Measurements from ENCODE around the gene PRDM16.

PRDM16 gene

DNA sequence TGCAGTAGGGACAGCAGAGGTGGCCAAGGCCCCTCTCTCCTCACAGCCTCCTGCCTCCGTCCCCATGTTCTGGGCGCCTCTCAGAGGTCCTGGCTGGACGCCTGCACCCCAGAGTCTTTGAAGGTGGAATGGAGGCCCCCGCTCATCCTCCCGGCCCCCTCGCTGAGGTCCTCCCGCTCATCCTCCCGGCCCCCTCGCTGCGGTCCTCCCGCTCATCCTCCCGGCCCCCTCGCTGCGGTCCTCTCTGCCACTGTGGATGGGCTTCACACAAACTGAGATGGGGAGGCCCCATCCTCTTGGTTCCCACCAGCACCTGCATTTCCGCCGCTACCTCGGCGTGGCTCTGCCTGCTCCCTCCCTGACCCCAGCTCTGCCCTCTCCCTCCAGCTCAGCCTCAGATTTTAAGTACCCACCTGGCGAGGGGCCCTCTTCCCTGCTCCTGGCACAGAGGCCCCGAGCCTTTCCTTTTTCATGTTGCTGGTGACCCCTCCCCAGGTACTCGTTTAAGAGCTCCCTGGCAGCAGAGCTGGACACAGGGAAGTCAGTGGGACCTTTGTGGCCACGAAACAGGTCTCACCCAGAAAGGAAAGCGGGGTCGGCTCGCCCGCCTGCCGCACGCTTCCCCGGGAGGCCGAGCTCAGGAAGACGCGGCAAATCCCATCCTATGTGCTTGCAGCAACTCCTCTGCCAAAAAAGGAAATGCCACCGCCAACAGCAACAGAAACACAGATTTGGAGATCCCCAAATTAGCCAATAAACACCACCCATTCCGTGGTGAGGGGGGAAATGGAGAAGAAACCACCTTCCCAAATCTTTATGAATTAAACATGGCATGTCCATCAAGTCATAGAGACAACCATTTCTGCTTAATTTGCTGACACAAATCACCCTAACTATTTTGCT, 143.7 kb downstream of the PRDM16 start:
- DNase-seq: no peak

DNA sequence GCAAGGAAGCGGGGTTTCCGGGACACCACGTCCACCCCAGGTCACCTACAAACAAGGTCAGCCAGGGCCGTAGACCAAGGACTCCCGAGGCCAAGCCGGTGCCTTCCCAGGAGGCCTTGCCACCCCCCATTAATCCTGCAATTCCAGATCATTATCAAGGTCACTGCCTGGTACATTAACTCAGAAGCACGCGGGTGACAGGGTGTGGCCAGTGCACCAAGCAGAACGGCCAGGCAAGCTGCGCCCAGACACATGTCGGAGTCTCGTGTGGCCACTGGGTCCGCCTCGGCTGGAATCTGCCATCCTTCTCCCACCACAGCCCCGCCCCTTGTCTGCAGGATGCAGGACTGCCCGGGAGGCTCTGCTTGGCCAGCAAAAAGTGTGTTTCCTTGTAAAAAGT, 144.7 kb downstream of the PRDM16 start:
- no peak for DNase-seq

DNA sequence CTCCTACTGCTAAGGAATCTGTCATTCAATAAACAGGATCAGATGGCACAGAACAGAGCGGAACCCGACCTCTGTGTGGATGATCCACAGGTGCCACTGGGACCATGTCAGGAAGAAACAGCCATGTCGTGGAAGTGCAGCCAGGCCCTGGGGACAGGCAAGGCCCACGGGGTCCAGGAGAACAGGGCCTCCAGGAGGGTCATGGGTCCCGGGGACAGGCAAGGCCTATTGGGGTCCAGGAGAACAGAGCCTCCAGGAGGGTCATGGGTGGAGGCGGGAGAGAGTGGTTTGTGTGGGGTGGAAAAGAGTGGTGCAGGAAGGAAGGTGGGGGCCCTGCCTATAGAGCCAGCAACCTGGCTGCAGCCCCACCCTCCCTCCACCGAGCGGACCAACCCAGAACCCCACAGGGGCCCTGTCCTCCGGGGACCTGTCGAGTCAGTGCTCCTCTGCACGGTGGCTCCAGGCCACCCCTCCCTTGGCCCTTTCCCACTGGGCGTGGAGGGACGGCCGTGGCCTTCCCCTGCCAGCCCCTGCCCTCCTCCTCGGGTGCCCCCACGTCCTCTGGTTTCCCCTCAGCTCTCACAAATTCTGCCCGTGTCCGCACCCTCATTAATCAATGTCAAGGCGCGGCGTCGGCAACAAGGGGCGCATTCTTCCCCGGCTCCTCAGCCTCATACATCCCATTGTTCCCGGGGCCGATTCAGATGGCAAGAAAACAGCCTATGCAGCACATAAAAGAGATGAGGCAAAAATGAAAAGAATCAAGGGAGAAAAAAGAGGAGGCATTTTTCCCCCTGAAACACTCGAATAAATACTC, 146.4 kb downstream of the PRDM16 start:
- DNase-seq: no peak

DNA sequence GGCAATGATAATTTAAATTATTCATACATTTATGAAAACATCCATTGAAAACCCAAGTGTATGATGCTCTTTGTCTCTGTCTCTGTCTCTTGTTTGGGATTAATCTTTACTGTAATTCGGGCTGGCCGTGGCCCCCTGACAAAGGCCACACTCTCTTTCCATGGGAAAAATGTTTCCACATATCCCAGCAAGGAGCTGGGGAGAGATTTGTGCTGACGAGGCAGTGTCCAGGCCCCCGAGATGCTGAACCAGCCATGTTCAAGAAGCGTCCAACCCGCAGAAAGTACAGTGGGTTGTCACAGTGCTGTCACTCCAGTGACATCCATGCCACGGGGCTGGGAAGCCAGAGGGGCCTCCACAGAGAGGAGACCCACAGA, 147.0 kb downstream of the PRDM16 start:
- DNase-seq: no peak

DNA sequence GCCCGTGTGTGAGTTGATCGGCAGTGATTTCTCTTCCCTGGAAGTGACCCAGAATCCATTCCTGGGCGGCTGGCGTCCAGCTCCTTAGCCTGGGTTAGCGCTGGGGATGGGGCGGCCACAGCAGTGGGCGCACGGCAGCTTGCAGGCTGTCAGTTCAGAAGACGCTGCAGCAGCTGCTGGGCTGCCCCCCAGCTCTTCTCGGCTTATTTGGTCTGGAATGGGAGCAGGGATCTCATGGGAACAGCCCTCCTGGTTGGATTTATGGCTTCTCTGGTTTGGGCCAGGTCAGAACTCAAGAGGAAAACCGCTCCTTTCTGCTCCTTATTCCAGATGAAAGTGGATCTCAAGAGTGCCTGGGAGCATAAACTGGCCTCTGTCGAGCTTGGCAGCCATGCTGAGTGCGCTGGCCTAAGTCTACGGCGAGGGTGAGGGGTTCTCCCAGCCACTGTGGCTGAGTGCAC, 148.2 kb downstream of the PRDM16 start:
- no peak for DNase-seq

DNA sequence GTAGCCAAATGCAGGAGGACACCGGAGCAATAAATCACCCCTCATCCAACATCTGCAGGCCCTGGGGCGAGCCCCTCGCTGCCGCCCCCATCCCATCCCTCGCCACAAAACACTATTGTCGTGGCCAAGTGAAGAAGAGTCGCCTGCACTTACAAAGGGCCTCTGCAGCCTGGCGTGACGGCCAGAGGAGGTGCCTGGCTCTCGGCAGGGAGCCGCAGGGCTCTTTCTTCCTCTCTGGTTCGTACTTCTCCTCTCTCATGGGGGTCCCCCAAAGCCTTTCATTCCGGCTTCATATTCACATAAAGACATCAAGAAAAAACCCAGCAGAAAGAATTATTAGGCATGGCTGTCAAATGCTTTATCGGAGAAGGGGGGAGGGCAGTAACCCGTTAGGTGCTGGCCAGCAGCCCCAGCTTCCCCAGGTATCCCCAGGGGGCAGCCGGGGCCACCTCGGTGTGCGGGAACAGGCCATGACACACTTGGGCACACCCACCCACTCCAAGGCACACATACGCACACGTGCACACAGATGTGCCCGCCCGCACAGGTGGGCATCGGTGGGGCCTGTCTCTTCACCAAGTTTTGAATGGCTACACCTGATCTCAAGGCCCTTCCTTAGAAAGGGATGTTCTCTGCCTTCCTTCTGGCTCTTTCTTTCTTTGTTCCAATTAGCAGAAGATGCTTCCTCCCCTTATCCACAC, 149.1 kb downstream of the PRDM16 start:
- no peak for DNase-seq

DNA sequence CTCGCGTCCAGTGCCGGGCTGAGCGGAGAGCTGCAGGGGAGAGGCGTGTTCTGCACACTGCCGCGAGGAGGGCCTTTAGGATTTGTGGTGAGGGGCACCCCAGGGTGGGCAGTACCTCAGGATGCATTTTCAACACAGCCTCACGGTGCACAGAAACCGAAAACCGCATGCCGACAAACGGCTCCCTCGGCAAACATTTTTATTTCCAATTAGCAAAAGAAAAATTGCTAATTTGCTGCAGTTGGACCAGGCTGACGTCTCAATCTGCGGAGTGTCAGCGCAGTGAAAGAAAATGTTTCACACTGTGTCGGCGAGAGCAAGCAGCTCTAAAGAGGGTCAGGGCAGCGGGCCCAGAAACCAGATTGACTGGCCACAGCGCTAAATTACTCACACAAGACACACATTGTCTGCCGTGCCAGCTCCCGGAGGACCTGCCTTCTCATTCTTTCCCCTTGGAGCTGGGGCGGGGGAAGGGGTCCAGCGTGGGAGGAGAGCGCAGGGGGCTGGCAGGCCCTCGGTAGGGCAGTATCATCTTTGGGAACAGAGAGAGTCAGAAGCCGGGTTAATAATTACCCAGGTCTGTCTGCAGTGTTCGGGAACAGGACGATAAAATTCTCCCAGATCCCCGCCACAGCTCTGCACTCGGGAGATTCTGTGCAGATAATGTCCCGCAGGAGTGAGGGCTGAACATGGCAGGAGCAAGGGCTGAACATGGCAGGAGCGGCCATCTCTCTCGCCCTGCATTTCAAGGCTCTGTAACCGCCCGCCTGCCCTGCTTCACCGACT, 150.2 kb downstream of the PRDM16 start:
- peak; percentile 49 for DNase-seq

DNA sequence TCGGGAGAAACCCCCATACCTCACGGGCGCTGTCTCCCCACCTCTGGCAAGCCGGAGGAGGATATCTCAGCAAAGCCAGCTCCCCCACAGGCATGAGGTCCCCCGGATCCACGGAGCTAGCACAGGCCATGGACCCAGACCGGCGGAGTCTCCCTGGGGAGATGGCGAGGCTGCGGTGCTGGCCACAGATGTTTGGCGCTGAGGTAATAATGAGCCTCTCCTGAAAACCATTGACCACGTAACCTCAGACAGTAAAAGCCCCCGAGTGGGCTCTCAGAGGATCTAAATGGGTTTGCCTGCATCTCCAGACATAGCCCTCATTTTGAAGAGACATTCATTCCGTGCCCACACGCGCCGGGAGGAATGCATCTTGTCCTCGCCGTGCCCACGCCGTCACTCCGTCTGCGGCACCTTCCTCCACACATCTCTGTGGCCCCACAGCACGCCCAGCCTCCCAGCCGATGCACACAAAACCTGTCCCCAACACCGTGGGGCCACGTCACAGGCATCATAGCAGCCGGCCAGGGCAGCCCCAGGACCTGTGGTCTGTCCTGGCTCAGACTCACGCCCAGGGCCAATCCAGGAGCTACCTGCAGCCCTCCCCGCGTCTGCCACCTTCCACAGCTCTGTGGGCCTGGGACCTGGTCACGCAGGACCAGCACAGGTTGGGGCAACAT, 150.9 kb downstream of the PRDM16 start:
- no peak for DNase-seq

DNA sequence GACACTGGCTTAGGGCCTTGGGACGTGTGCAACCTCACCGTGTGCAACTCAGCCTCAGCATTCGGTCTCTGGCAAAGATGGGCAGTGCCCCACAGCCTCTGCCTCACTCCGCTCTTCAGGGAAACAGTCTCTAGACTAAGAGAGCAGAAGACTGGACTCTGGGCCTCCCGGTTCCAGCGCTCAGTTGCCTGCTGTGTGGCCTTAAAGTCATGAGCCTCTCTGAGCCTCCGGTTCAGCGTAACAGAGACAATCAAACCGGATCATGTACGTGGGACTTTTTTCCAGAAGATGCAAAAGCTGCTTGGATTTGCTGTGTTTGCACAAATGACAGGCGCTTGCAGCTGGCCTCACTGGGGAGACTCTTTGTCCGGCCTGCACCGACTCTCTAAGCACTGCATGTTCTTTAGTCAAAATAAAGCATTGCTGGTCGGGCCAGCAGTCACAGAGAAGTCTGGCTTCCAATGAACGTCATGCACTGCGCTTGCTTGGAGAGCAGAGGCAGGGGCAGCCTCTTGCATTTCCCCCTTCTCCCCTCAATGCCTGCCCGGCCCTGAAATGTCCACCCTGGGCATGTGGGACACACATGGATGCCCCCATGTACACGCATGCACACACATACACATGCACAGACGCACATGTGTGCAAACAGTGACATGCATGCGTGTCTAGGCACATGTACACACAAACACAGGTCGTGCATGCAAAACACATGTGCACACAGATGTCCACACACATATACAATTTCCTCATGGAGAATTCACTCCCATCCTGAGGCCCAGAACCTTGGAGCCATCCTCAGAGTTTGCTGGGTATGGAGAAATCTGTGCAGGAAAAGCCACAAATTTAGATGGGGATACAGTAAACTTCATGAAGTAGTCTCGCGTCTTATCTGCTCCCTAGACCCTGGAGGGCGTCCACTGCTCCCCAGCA, 152.4 kb downstream of the PRDM16 start:
- DNase-seq: no peak

DNA sequence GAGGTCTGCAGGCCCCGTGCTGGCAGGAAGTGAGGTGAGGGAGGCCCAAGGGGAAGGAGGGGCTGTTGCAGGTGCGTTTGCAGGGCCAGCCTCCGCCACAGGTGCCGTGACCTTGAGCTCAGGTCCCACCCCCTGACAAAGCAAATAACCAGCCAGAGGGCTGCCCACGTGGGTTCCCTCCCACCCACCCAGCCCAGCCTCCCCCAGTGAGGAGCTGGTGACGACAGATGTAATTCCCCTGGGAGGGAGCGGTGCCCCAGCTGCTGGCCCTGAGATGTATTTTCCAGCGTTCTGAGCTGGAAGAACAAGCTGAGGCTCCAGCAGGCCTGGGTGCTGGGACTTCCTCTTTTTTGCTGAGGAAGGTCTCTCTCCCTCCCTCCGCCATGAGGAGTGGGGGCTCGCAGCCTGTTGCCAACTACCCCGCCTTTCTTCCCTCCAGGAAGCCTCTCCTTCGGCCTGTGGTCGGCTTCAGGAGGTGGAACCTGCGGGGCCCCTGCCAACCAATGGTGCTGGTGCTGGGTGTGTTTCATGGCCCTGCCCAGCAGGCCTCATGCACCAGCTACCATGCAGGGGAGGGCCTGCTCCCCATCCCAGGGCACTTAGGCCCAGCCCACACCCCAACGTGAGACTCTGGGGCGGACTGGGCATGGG, 153.2 kb downstream of the PRDM16 start:
- DNase-seq: no peak

DNA sequence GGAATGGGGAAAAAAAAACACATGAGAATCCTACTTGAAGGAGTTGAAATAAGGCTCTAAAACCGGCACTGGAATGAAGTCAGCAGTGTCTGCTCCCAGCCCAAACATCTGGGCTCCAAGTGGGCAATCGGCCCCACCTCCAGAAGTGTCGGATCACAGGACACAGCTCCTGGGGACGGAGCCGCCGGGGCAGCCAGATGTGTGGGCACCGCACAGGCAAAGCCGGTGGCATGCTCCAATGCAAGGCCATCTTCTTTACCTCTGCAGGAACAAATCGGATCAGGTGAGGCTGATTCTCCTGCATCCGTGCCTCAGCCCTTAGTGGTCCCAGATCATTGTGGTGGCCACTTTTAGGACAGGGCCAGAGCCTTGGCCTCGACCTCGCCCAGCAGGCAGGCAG, 156.7 kb downstream of the PRDM16 start:
- no peak for DNase-seq

DNA sequence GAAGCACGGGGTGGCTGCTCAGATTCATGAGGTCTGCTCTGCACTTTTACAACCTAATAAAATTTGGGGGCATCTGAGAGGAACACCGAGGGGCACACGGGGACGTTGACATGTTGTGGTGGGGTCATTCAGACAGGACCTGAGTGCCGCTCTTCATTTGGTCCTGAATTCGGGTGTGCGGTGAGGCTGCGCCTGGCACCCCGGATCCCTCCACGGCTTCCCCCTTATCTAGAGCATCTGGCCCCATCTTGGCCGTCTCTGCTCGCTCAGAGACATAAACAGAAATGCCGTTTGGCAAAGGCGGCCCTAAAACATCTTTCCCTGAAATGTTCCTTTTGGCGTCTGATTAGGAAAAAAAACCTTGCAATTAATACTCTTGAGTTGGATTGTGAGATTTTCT, 157.2 kb downstream of the PRDM16 start:
- DNase-seq: no peak

DNA sequence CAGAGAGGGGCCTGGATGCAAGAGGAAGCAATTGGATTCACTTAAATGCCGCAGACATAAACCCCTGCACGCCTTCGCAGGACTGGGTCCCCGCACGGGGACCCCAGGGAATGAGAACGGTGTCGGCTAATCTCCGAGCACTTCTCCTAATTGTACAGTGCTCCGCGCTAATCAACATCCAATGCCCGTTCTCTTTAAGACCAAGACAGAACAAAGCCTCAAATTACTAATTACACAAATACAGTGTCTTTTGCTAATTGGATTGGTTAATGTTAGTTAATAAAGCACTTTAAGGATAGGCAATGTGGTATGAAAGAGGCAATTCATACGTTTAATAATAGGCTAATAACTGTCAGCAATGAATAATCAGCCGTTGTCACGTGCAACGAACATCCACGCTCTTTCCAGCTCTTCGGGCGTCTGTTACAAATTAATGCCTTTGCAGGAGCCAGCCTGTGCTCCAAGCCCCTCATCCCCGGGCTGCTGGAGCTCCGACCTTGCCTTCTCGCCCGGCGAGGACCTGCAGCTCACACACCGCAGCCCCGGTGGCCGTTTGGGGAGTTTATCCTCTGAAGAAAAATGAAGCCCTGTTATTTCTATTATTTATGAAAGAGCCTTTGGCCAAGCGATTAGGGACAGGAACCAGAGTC, 157.8 kb downstream of the PRDM16 start:
- DNase-seq: no peak

DNA sequence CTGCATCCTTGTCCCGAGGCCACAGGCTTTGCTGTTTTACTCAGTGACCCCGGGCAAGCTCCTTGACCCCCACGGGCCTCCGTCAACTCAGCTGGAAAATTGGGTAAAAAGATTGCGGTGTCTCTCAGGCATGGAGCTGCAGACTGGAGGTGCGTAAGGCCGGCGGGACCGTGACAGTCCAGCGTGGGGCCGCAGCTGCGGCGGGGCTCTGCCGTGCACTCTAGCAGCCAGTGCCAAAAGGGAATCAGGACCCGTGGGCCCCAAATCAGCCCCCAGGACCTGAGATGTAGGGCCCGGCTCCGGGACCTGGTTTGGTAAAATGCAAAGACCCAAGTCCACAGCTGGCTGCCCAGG, 158.3 kb downstream of the PRDM16 start:
- DNase-seq: no peak

DNA sequence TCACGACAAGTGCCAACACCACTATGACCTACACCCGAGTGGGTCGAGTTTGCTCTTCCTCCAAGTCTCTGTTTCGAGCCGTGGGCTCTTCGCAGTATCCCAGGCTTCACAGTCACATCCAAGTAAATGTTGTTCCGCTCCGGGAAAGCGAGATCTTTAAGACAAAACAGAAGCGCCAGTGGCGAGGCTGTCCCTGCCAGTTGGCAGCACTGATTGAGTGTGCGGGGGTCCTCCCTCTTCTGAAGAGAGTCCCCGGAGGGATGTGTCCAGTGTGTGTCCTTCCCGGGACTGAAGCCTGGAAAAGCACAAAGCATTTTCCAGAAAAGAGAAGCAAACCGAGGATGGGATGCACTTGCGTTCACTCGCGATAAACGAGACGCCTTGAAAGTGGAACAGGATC, 158.9 kb downstream of the PRDM16 start:
- DNase-seq: no peak

DNA sequence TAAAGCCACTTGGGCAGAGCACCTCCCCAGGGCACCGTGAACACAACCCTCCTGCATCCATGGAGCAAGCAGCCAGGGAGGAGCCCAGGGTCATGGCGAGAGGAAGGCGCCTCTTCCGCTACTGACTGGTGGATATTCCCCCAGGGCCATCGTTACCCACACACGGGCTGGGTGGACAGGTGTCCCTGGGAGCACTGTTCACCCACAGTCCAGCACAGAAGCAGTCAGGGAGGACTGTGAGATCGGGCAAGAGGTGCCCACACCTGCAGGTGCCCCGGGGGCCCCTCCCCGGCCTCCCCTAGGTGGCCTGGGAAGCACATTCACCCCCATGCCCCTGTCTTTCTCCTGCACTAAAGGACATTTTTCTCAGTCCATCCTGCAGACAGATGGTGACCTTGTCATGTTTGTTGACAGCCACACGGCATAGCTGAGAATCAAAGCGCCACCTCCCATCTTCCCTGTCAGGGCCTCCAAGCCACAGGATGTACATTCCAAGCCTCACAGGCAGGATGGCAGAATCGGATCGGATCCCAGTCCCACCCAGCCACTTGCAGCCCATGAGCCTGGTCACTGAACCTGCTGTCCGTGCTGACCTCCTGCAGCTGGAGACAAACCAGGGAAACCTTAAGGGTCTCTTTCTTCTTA, 160.2 kb downstream of the PRDM16 start:
- no peak for DNase-seq

DNA sequence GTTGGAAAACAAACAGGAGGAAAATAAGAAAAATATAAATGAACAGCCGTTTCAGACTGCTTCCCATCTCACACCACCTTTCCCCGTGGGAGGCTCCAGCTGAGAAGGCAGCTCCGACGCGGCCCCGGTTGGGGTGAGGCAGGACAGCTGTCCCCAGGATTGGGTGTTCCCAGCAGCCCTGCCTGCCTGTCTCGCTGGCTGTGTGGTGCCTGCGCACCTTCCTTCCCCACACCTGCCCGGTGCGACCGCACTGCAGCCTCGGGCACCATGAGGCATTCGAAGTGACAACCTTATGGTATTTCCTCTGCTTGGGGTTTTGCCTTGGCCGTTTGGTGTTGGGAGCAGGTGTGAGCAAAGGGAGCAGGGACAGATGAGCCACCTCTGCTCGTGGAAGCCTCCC, 161.6 kb downstream of the PRDM16 start:
- DNase-seq: no peak

DNA sequence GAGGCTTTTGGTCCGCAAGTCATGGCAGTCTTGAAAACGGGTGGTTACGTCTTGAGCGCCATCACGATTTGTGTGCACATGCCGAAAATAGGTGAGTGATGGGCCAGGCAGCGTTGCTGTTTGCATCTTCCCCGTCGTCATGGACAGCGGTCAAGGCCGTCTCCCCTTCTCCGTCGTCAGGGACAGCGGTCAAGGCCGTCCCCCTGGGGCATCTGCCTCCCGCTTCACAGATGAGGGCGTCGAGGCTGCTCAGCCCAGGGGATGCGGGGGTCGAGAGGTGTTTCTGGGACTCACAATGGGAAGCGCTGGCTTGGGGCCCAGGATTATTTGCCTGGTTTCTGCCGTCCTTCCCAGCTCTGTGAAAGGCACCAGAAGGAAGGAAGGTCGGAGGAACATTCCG, 162.2 kb downstream of the PRDM16 start:
- DNase-seq: no peak

DNA sequence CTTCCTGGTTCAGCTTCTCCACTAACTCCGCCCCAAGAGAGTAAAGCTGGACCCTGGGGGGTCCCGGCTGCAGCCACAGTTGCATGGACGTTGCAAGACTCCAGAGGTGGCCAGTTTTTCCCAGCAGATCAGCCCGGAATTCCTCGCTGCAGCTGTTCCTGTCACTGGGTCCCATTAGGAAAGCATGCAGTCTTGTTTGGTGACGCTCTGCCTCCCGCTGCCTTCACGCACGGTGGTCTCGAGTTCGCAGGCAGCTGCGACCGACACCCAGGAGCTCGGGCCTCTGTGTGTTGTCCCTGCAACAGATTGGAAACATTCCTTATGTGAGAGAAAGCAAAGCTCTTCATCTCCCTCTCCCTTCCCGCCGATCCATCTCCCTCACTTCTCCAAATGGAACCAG, 162.8 kb downstream of the PRDM16 start:
- no peak for DNase-seq

Measured in fibroblast of skin of scalp (primary cell).